Subcutaneous abdominal adipose tissue (tissue), 5 donors: Measurements from ENCODE around the gene SPINT3.

ENCODE experiments used
- H3K27ac ChIP-seq: one replicate; pipeline ENCODE4 v1.7.0; 2013; ENCODE audit warnings: low read depth, mild to moderate bottlenecking, inconsistent platforms, low read length, moderate library complexity
- H3K27me3 ChIP-seq, 5 donors: one replicate each; pipeline ENCODE4 v1.7.0; 2013; ENCODE audit warnings: low read length in 5 of 5, inconsistent platforms in 1 of 5; ENCODE audit not compliant: control insufficient read depth in 5 of 5, insufficient read depth in 4 of 5
- H3K36me3 ChIP-seq, 5 donors: one replicate each; pipeline ENCODE4 v1.7.0; 2013; ENCODE audit warnings: low read length in 5 of 5; ENCODE audit not compliant: control insufficient read depth in 5 of 5, insufficient read depth in 5 of 5
- H3K4me1 ChIP-seq, 5 donors: one replicate each; pipeline ENCODE4 v1.7.0; 2013; ENCODE audit warnings: low read length in 5 of 5, mild to moderate bottlenecking in 3 of 5, moderate library complexity in 1 of 5; ENCODE audit not compliant: control insufficient read depth in 5 of 5, insufficient read depth in 5 of 5
- H3K4me3 ChIP-seq, 5 donors: one replicate each; pipeline ENCODE4 v1.7.0; 2013; ENCODE audit warnings: low read length in 5 of 5, low read depth in 1 of 5
- H3K9ac ChIP-seq, 5 donors: one replicate each; pipeline ENCODE4 v1.7.0; 2013; ENCODE audit warnings: low read length in 5 of 5, mild to moderate bottlenecking in 4 of 5, moderate library complexity in 3 of 5
- H3K9me3 ChIP-seq, 5 donors: one replicate each; pipeline ENCODE4 v1.7.0; 2013; ENCODE audit warnings: low read length in 5 of 5; ENCODE audit not compliant: control insufficient read depth in 5 of 5
- donor health status: healthy.
- donor health status: healthy.
- donor health status: healthy.
- donor health status: healthy.
- donor health status: healthy.

The SPINT3 gene

GRCh38 chr20:45506398-45506797 lies 9.0 kb downstream of the SPINT3 start:
- Histone ChIP-seq H3K27ac (no peak overlapping the region), H3K4me1 (no peaks in the 10 kb centered on the region), H3K4me3 (no peak overlapping the region), H3K9me3 (no peaks in the 10 kb centered on the region), H3K27me3 (peaks cover 0 to 8% (median 4%) of the 10 kb centered on the region in 5 donors), H3K9ac (no peak overlapping the region), H3K36me3 (no peaks in the 10 kb centered on the region)

GRCh38 chr20:45503403-45503802 lies 12.0 kb downstream of the SPINT3 start:
- Histone ChIP-seq H3K9me3 (no peaks in the 10 kb centered on the region), H3K27me3 (peaks cover 0 to 18% (median 9%) of the 10 kb centered on the region in 5 donors), H3K27ac (no peak overlapping the region), H3K4me1 (no peaks in the 10 kb centered on the region), H3K9ac (no peak overlapping the region), H3K36me3 (no peaks in the 10 kb centered on the region), H3K4me3 (no peak overlapping the region)

GRCh38 chr20:45502561-45502960 lies 12.9 kb downstream of the SPINT3 start:
- H3K9ac ChIP-seq: no peak overlapping the region
- H3K27ac ChIP-seq: no peak overlapping the region
- no peaks in the 10 kb centered on the region for H3K36me3 ChIP-seq
- no peaks in the 10 kb centered on the region for H3K9me3 ChIP-seq
- H3K4me3 ChIP-seq: no peak overlapping the region
- H3K27me3 ChIP-seq: peaks cover 0 to 23% (median 9%) of the 10 kb centered on the region in 5 donors
- H3K4me1 ChIP-seq: no peaks in the 10 kb centered on the region

GRCh38 chr20:45501600-45501999 lies 13.8 kb downstream of the SPINT3 start:
- H3K9me3 ChIP-seq: no peaks in the 10 kb centered on the region
- no peak overlapping the region for H3K27ac ChIP-seq
- no peak overlapping the region for H3K9ac ChIP-seq
- no peaks in the 10 kb centered on the region for H3K36me3 ChIP-seq
- no peak overlapping the region for H3K4me3 ChIP-seq
- peaks cover 0 to 23% (median 9%) of the 10 kb centered on the region in 5 donors for H3K27me3 ChIP-seq
- H3K4me1 ChIP-seq: no peaks in the 10 kb centered on the region

- no peaks in the 10 kb centered on the region for H3K4me1 ChIP-seq
- H3K9me3 ChIP-seq: no peaks in the 10 kb centered on the region
- no peak overlapping the region for H3K4me3 ChIP-seq
- no peak overlapping the region for H3K27ac ChIP-seq
- peaks cover 0 to 23% (median 9%) of the 10 kb centered on the region in 5 donors for H3K27me3 ChIP-seq
- no peaks in the 10 kb centered on the region for H3K36me3 ChIP-seq
- H3K9ac ChIP-seq: no peak overlapping the region
These were observed 15.4 kb downstream of the SPINT3 start for GRCh38 chr20:45500022-45500421.

- Histone ChIP-seq H3K36me3 (no peaks in the 10 kb centered on the region), H3K9me3 (no peaks in the 10 kb centered on the region), H3K4me1 (no peaks in the 10 kb centered on the region), H3K27ac (no peak overlapping the region), H3K9ac (no peak overlapping the region), H3K4me3 (no peak overlapping the region), H3K27me3 (peaks cover 0 to 18% (median 6%) of the 10 kb centered on the region in 5 donors)
These were observed 17.4 kb downstream of the SPINT3 start for GRCh38 chr20:45497971-45498494.

GRCh38 chr20:45496166-45496565 lies 19.3 kb downstream of the SPINT3 start:
- H3K9me3 ChIP-seq: no peaks in the 10 kb centered on the region
- H3K36me3 ChIP-seq: no peaks in the 10 kb centered on the region
- H3K27ac ChIP-seq: no peak overlapping the region
- no peak overlapping the region for H3K9ac ChIP-seq
- peaks cover 4 to 18% (median 6%) of the 10 kb centered on the region in 5 donors for H3K27me3 ChIP-seq
- H3K4me1 ChIP-seq: no peaks in the 10 kb centered on the region
- no peak overlapping the region for H3K4me3 ChIP-seq

- Histone ChIP-seq H3K9ac (no peak overlapping the region), H3K36me3 (no peaks in the 10 kb centered on the region), H3K4me3 (no peak overlapping the region), H3K27ac (no peak overlapping the region), H3K9me3 (no peaks in the 10 kb centered on the region), H3K27me3 (peaks cover 4 to 18% (median 6%) of the 10 kb centered on the region in 5 donors), H3K4me1 (no peaks in the 10 kb centered on the region)
These were observed 19.9 kb downstream of the SPINT3 start for GRCh38 chr20:45495501-45495941.

GRCh38 chr20:45489083-45489531 lies 26.3 kb downstream of the SPINT3 start:
- no peaks in the 10 kb centered on the region for H3K36me3 ChIP-seq
- H3K9ac ChIP-seq: no peak overlapping the region
- H3K9me3 ChIP-seq: no peaks in the 10 kb centered on the region
- H3K27ac ChIP-seq: no peak overlapping the region
- H3K4me3 ChIP-seq: no peak overlapping the region
- no peaks in the 10 kb centered on the region for H3K4me1 ChIP-seq
- H3K27me3 ChIP-seq: peaks cover 0 to 20% (median 8%) of the 10 kb centered on the region in 5 donors

GRCh38 chr20:45487231-45487635 lies 28.2 kb downstream of the SPINT3 start:
- no peaks in the 10 kb centered on the region for H3K9me3 ChIP-seq
- H3K36me3 ChIP-seq: no peaks in the 10 kb centered on the region
- H3K9ac ChIP-seq: no peak overlapping the region
- H3K4me3 ChIP-seq: no peak overlapping the region
- peaks cover 0 to 20% (median 11%) of the 10 kb centered on the region in 5 donors for H3K27me3 ChIP-seq
- no peak overlapping the region for H3K27ac ChIP-seq
- H3K4me1 ChIP-seq: no peaks in the 10 kb centered on the region
